Measurements from ENCODE around the gene CRIP3.

DNA sequence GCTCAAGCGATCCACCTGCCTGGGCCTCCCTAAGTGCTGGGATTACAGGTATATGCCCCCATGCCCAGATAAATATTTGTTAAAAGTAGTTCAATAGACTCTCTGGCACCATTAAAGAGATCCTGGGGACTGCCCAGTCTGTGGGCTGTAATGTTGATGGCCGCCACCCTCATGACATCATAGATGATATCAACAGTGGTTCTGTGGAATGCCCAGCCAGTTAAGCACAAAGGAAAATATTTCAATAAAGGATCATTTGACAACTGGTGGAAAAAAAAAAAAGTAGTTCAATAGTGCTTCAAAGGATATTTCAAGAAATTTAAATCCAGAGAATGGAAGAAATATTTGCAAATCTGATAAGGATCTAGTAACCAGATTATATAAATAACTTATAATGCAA lies 1.5 kb upstream of the CRIP3 start:
- TF ChIP-seq, protein P1, sequence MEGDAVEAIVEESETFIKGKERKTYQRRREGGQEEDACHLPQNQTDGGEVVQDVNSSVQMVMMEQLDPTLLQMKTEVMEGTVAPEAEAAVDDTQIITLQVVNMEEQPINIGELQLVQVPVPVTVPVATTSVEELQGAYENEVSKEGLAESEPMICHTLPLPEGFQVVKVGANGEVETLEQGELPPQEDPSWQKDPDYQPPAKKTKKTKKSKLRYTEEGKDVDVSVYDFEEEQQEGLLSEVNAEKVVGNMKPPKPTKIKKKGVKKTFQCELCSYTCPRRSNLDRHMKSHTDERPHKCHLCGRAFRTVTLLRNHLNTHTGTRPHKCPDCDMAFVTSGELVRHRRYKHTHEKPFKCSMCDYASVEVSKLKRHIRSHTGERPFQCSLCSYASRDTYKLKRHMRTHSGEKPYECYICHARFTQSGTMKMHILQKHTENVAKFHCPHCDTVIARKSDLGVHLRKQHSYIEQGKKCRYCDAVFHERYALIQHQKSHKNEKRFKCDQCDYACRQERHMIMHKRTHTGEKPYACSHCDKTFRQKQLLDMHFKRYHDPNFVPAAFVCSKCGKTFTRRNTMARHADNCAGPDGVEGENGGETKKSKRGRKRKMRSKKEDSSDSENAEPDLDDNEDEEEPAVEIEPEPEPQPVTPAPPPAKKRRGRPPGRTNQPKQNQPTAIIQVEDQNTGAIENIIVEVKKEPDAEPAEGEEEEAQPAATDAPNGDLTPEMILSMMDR (conservative IDR thresholded peaks at IDR 0.05 in 1 of 2, IDR thresholded peaks at IDR 0.05 in 1 of 2; ENCODE audit: extremely low read depth in 1 of 2, insufficient read depth in 1 of 2, low read depth in 1 of 2, low read length in 2 of 2) = no peak
- no peak for TF ChIP-seq EZH2 (IDR thresholded peaks at IDR 0.05; ENCODE audit: borderline replicate concordance, low read length)

Data from mammary epithelial cell (primary cell).